A549 (cell line): ENCODE data around the gene MS4A4A. TPM values are rescaled to one million over a fixed set of nuclear protein-coding genes. Genes with fewer than 3 reads are reported as not detected.

Experiments used
- ATAC-seq, 2 experiments: fragments of 200-7000 bp in 1 of 2; fragments of >200 bp in 1 of 2; cut with Nextera tagmentation in 1 of 2; cut with Tn5 transposase in 1 of 2; 3 replicates each; pipeline versions ENCODE4 v1.8.0 to v1.9.1; 2018 to 2020; ENCODE audit warnings: mild to moderate bottlenecking in 1 of 2, moderate library complexity in 1 of 2
- CTCF ChIA-PET: fragments of 300-600 bp; sonication (Branson Sonifier 250); formaldehyde crosslinking; extraction: SDS; loops from one replicate; lab custom pipeline; 2021; ENCODE audit warnings: antibody characterized with exemption, inconsistent platforms; lab: Yijun Ruan, JAX
- POLR2A ChIA-PET: fragments of 350-600 bp; formaldehyde crosslinking; extraction: SDS; loops from one replicate; lab custom pipeline; 2021; ENCODE audit warnings: antibody characterized with exemption, inconsistent platforms; lab: Yijun Ruan, JAX
- DNase-seq, 2 experiments: peaks; one replicate each; pipeline versions ENCODE4 v3.0.0 to v3.0.0-alpha.2; 2011 to 2016; ENCODE audit warnings: low read depth in 1 of 2, low spot score in 1 of 2
- FAIRE-seq: peaks from 2 replicates; lab custom pipeline; 2011; peaks lifted over from hg19 to GRCh38; lab: Jason Lieb, UNC
- H3K27ac ChIP-seq, 2 experiments: fragments of >200 bp; sonication (Bioruptor Twin); formaldehyde crosslinking; 3 replicates each; pipeline ENCODE4 v1.5.1; 2016 to 2017
- H3K4me1 ChIP-seq: fragments of >200 bp; sonication (Bioruptor Twin); formaldehyde crosslinking; 3 replicates; pipeline ENCODE4 v1.6.1; 2016
- H3K4me2 ChIP-seq: fragments of >200 bp; sonication (Bioruptor Twin); formaldehyde crosslinking; 3 replicates; pipeline ENCODE4 v1.6.1; 2016
- H3K4me3 ChIP-seq: fragments of >200 bp; sonication (Bioruptor Twin); formaldehyde crosslinking; 3 replicates; pipeline ENCODE4 v1.5.1; 2016
- H3K9me3 ChIP-seq: fragments of >200 bp; sonication (Bioruptor Twin); formaldehyde crosslinking; 3 replicates; pipeline ENCODE4 v1.6.1; 2016
- BHLHE40 ChIP-seq: IDR thresholded peaks from 2 replicates; pipeline ENCODE4 v1.6.1; 2012; ENCODE audit warnings: low read depth, low read length, inconsistent platforms
- CBX2 ChIP-seq: fragments of 200-600 bp; sonication (generic); IDR thresholded peaks from 2 replicates; pipeline ENCODE4 v1.6.1; 2016; ENCODE audit warnings: low read depth, mild to moderate bottlenecking, borderline replicate concordance
- CBX8 ChIP-seq: fragments of 200-600 bp; sonication (generic); IDR thresholded peaks from 2 replicates; pipeline ENCODE4 v1.6.1; 2016
- CEBPB ChIP-seq, 2 experiments: fragments of >200 bp in 1 of 2; sonication (Bioruptor Twin) in 1 of 2; formaldehyde crosslinking in 1 of 2; IDR thresholded peaks; 2 replicates each; pipeline ENCODE4 v1.6.1; 2012 to 2016
- EHF ChIP-seq: fragments of 250-450 bp; sonication (Bioruptor Pico); IDR thresholded peaks from 2 replicates; pipeline ENCODE4 v1.5.0; 2020; ENCODE audit warnings: mild to moderate bottlenecking
- EP300 ChIP-seq, 2 experiments: fragments of >200 bp; sonication (Bioruptor Twin); formaldehyde crosslinking; IDR thresholded peaks; 2 replicates in 1 of 2; 3 replicates in 1 of 2; pipeline ENCODE4 v1.6.1; 2016 to 2017
- FOXS1 ChIP-seq: fragments of 250-450 bp; sonication (Bioruptor Pico); IDR thresholded peaks from 2 replicates; pipeline ENCODE4 v1.5.0; 2020; ENCODE audit warnings: mild to moderate bottlenecking, moderate library complexity
- GATA3 ChIP-seq: IDR thresholded peaks from 2 replicates; pipeline ENCODE4 v1.6.1; 2012; ENCODE audit warnings: borderline replicate concordance
- HEYL ChIP-seq: fragments of 250-450 bp; sonication (Bioruptor Pico); IDR thresholded peaks from 2 replicates; pipeline ENCODE4 v1.8.0; 2021; ENCODE audit warnings: mild to moderate bottlenecking, moderate library complexity
- HOXA7 ChIP-seq: fragments of 250-450 bp; sonication (Bioruptor Pico); IDR thresholded peaks from 2 replicates; pipeline ENCODE4 v1.5.0; 2020; ENCODE audit warnings: mild to moderate bottlenecking, moderate library complexity
- HOXB5 ChIP-seq: fragments of 250-450 bp; sonication (Bioruptor Pico); IDR thresholded peaks from 2 replicates; pipeline ENCODE4 v1.5.0; 2020; ENCODE audit warnings: mild to moderate bottlenecking, moderate library complexity
- JUN ChIP-seq, 2 experiments: fragments of >200 bp; sonication (Bioruptor Twin); formaldehyde crosslinking; IDR thresholded peaks; 2 replicates in 1 of 2; 3 replicates in 1 of 2; pipeline ENCODE4 v1.6.1; 2016 to 2017
- KDM1A ChIP-seq: fragments of 200-600 bp; sonication (generic); IDR thresholded peaks from 2 replicates; pipeline ENCODE4 v1.6.1; 2016; ENCODE audit warnings: low read depth, mild to moderate bottlenecking
- MAZ ChIP-seq: fragments of 150-350 bp; IDR thresholded peaks from 2 replicates; pipeline ENCODE4 v1.6.1; 2014; ENCODE audit warnings: antibody characterized with exemption, low read depth, low read length, borderline replicate concordance
- MYC ChIP-seq: IDR thresholded peaks from 2 replicates; pipeline ENCODE4 v1.6.1; 2012; ENCODE audit warnings: mild to moderate bottlenecking, inconsistent platforms, low read length, improper control_type of control experiment, borderline replicate concordance
- NR3C1 ChIP-seq: fragments of >200 bp; sonication (Bioruptor Twin); formaldehyde crosslinking; IDR thresholded peaks from 3 replicates; pipeline ENCODE4 v1.6.1; 2017
- POLR2A ChIP-seq: IDR thresholded peaks from 2 replicates; pipeline ENCODE4 v1.6.1; 2012; ENCODE audit warnings: mild to moderate bottlenecking, low read length
- POLR2AphosphoS2 ChIP-seq: conservative IDR thresholded peaks from 2 replicates; pipeline ENCODE4 v1.6.1; 2012; ENCODE audit warnings: low read length, improper control_type of control experiment, inconsistent platforms
- RAD21 ChIP-seq, 2 experiments: fragments of >200 bp in 1 of 2; sonication (Bioruptor Twin) in 1 of 2; formaldehyde crosslinking in 1 of 2; IDR thresholded peaks in 1 of 2; conservative IDR thresholded peaks in 1 of 2; 2 replicates in 1 of 2; 3 replicates in 1 of 2; pipeline ENCODE4 v1.6.1; 2012 to 2018; ENCODE audit warnings: inconsistent platforms in 1 of 2
- RNF2 ChIP-seq: fragments of 200-600 bp; sonication (generic); IDR thresholded peaks from 2 replicates; pipeline ENCODE4 v1.6.1; 2016; ENCODE audit warnings: low read depth, mild to moderate bottlenecking, antibody characterized with exemption, moderate library complexity, borderline replicate concordance
- SMC3 ChIP-seq: fragments of >200 bp; sonication (Bioruptor Twin); formaldehyde crosslinking; IDR thresholded peaks from 3 replicates; pipeline ENCODE4 v1.6.1; 2018; ENCODE audit warnings: inconsistent platforms
- TP53 ChIP-seq: fragments of 250-450 bp; sonication (Bioruptor Pico); IDR thresholded peaks from 2 replicates; pipeline ENCODE4 v1.5.0; 2021; ENCODE audit warnings: mild to moderate bottlenecking, moderate library complexity
- ZC3H11A ChIP-seq: fragments of 450-650 bp; IDR thresholded peaks from 2 replicates; pipeline ENCODE4 v1.6.1; 2014; ENCODE audit warnings: antibody characterized with exemption, mild to moderate bottlenecking
- ZFP36 ChIP-seq: fragments of 450-650 bp; IDR thresholded peaks from 2 replicates; pipeline ENCODE4 v1.6.1; 2014; ENCODE audit warnings: borderline replicate concordance; ENCODE audit not compliant: partially characterized antibody
- WGBS: methylation state at CpG from one replicate; pipeline ENCODE4 v1.1.6; 2017; ENCODE audit errors: missing lambda C conversion rate; 5-methylcytosine and 5-hydroxymethylcytosine counted together
- polyA minus RNA-seq: library from RNA; depleted of rRNA, polyadenylated mRNA; stranded (reverse); fragments of >200 nt; gene quantifications from 2 replicates; pipeline ENCODE4 v1.2.3, GENCODE V29; 2011; rRNA and poly(A)+ RNA removed
- polyA plus RNA-seq, 4 experiments: library from polyadenylated mRNA; depleted of rRNA in 3 of 4; stranded (reverse); fragments of >200 nt; fragmentation: RNase III in 1 of 4; extraction: RNeasy Plus Mini Kit Qiagen cat#74134 plus additional on column Dnase treatment in 1 of 4; gene quantifications; 2 replicates in 3 of 4; 3 replicates in 1 of 4; pipeline ENCODE4 v1.2.3, GENCODE V29; 2011 to 2017
- TF ChIP-seq, protein P1 (sequence below): fragments of 450-650 bp; IDR thresholded peaks from 2 replicates; pipeline ENCODE4 v1.6.1; 2014; ENCODE audit warnings: antibody characterized with exemption

The MS4A4A gene
- polyA plus RNA-seq (2011; rRNA removed) (not detected in 2 replicates), polyA plus RNA-seq (2017; fragmentation: RNase III; extraction: RNeasy Plus Mini Kit Qiagen cat#74134 plus additional on column Dnase treatment) (not detected in 3 replicates), polyA minus RNA-seq (not detected in 2 replicates)
- polyA plus RNA-seq (2012; cell fraction: cytosol; rRNA removed): not detected in 2 replicates
- not detected in 2 replicates for polyA plus RNA-seq (2012; cell fraction: nucleus; rRNA removed)

DNA sequence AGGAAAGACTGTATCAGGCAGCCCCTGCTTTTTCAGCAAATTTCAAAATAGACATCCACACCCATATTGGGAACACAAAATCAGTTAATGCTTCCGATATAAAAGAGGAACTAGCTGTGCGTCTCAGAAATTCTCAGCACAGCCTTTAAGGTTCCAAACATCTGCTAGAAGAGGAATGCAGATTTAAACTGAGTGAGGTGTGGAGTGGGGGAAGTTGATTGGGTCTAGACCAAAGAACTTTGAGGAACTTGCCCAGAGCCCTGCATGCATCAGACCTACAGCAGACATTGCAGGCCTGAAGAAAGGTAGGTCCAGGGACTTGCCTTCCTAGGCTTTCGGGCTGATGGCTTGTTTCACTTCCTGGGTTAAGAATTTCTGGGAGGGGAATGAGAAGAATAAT, at the start of gene MS4A4A:
MS4A4A (plus strand) TSS at position 255 of the 400 bp plus-strand sequence; CDS start at position 265, 10 bp downstream.
- ChIA-PET CTCF (no interaction called here), POLR2A (no interaction called here)

DNA sequence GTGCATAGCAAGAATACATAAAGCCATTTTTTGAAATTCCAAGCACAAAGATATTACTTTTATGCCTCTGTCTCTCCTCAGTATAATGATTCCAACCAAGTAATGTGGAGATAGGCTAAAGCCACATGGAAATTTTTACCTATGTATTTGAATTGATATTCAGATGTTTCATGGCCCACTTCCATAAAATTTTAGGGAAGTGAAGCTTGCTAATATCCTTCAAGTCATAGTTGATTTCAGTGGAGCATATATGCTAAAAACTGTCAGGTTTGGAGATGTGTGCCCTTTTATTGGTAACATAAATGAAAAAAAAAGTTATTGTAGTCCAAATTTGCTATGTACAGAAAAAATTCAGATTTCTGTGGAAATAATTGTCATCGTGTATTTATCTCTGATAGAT, 49.8 kb upstream of the MS4A4A start:
- no peak for FAIRE-seq
- TF ChIP-seq POLR2AphosphoS2 (no peak), MAZ (no peak), CBX2 (no peak), EP300 (IDR thresholded peaks at IDR 0.05) (no peak), JUN (IDR thresholded peaks at IDR 0.05) (no peak), EHF (no peak), RAD21 (conservative IDR thresholded peaks at IDR 0.05 in 1 of 2, IDR thresholded peaks at IDR 0.05 in 1 of 2) (no peak), CBX8 (no peak), HOXA7 (CRISPR knock-in tag) (no peak)
- ChIA-PET POLR2A (no interaction called here), CTCF (no interaction called here)
- 2% methylated on average over 1 of the region's 1 CpG for WGBS
- no peak for DNase-seq
- no peaks in the 10 kb centered on the region for H3K9me3 ChIP-seq
- no peaks in the 10 kb centered on the region for H3K4me1 ChIP-seq
- H3K27ac ChIP-seq: no peak overlapping the region
- ATAC-seq: no peak
- no peak overlapping the region for H3K4me3 ChIP-seq
- no peak overlapping the region for H3K4me2 ChIP-seq

More for the DNA sequence above, at the start of gene MS4A4A:
- 42% methylated on average over 3 of the region's 3 CpGs for WGBS
- no peak within 1 kb of the TSS for H3K27ac ChIP-seq
- H3K4me1 ChIP-seq: no peaks in the 10 kb centered on the region
- no peaks in the 10 kb centered on the region for H3K9me3 ChIP-seq
- no peak for ATAC-seq
- no peak within 1 kb of the TSS for H3K4me2 ChIP-seq
- no peak for DNase-seq
- H3K4me3 ChIP-seq: no peak within 1 kb of the TSS
- TF ChIP-seq KDM1A (no peak), MYC (no peak)
- FAIRE-seq: no peak

DNA sequence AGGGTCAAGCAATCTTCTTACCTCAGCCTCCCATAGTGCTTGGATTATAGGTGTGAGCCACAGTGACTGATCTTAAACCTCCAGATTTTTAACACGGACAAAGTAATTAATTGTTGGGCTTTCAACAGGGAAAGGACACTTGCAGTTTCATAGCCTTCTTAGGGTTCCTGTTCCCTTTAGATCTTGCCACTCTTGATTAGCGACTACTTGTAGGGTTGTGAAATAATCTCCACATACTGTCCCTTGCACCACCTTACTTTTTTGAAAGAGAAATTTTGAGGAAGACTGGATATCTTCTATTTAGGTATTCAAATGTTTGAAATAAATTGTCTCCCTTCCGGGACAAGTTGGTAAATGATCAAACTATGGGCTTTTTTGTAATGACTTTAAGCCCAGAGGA, 45.1 kb upstream of the MS4A4A start:
- WGBS: 23% methylated on average over 3 of the region's 3 CpGs
- ChIA-PET CTCF (no interaction called here), POLR2A (no interaction called here)
- Histone ChIP-seq H3K4me1 (no peaks in the 10 kb centered on the region), H3K27ac (no peak overlapping the region), H3K4me3 (no peak overlapping the region), H3K4me2 (no peak overlapping the region), H3K9me3 (no peaks in the 10 kb centered on the region)
- no peak for TF ChIP-seq SMC3
- no peak for FAIRE-seq
- no peak for ATAC-seq
- no peak for DNase-seq

DNA sequence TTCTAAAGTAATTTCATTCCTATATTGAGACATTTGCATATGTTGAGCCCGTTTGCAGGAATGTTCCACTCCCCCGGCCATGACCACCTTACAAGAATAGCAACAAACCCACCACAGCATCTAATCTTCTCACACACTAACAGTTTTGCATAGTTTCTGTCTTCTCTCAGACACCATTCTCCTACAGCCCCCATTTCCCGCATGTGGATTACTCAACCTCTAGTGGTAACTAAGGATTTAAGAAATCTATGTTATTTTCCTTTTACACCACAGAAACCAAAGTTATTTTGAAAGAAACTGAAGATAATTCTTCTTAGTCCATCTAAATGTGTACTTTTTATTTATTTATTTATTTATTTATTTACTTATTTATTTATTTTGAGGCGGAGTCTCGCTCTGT, 39.8 kb upstream of the MS4A4A start:
- TF ChIP-seq HOXB5 (CRISPR knock-in tag) (no peak), HEYL (CRISPR knock-in tag) (no peak), GATA3 (no peak), BHLHE40 (no peak), JUN (IDR thresholded peaks at IDR 0.05) (no peak), CEBPB (IDR thresholded peaks at IDR 0.05) (no peak), ZFP36 (no peak), TP53 (no peak), POLR2A (no peak), RNF2 (no peak), NR3C1 (no peak), ZC3H11A (no peak), FOXS1 (CRISPR knock-in tag) (no peak)
- TF ChIP-seq, protein P1, sequence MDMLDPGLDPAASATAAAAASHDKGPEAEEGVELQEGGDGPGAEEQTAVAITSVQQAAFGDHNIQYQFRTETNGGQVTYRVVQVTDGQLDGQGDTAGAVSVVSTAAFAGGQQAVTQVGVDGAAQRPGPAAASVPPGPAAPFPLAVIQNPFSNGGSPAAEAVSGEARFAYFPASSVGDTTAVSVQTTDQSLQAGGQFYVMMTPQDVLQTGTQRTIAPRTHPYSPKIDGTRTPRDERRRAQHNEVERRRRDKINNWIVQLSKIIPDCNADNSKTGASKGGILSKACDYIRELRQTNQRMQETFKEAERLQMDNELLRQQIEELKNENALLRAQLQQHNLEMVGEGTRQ: no peak
- no peak overlapping the region for H3K4me3 ChIP-seq
- POLR2A ChIA-PET: no interaction called here
- no peak for DNase-seq
- no peak for FAIRE-seq
- no peak overlapping the region for H3K4me2 ChIP-seq
- H3K9me3 ChIP-seq: no peaks in the 10 kb centered on the region
- 10% methylated on average over 5 of the region's 5 CpGs for WGBS
- H3K4me1 ChIP-seq: no peaks in the 10 kb centered on the region
- H3K27ac ChIP-seq: no peak overlapping the region
- no peak for ATAC-seq
- CTCF ChIA-PET: no interaction called here
